ENCODE measurements around the gene HTR1B.

GRCh38 chr6:77466451-77467437 lies 3.5 kb upstream of the HTR1B start:
- TF ChIP-seq, protein P1, sequence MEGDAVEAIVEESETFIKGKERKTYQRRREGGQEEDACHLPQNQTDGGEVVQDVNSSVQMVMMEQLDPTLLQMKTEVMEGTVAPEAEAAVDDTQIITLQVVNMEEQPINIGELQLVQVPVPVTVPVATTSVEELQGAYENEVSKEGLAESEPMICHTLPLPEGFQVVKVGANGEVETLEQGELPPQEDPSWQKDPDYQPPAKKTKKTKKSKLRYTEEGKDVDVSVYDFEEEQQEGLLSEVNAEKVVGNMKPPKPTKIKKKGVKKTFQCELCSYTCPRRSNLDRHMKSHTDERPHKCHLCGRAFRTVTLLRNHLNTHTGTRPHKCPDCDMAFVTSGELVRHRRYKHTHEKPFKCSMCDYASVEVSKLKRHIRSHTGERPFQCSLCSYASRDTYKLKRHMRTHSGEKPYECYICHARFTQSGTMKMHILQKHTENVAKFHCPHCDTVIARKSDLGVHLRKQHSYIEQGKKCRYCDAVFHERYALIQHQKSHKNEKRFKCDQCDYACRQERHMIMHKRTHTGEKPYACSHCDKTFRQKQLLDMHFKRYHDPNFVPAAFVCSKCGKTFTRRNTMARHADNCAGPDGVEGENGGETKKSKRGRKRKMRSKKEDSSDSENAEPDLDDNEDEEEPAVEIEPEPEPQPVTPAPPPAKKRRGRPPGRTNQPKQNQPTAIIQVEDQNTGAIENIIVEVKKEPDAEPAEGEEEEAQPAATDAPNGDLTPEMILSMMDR (conservative IDR thresholded peaks at IDR 0.05; ENCODE audit: low read length), result no peak
- TF ChIP-seq EZH2phosphoT487 (IDR thresholded peaks at IDR 0.05; ENCODE audit: borderline replicate concordance), result no peak
